Measurements from ENCODE around the gene CASP8.

CASP8 gene

GRCh38 chr2:201246280-201246679 lies 14.1 kb upstream of the CASP8 start:
- H3K4me3 ChIP-seq (ENCODE audit: low read depth, low read length): no peak overlapping the region
- no peak overlapping the region for H3K27ac ChIP-seq (ENCODE audit: low read depth, low read length)

GRCh38 chr2:201248288-201248844 lies 12.0 kb upstream of the CASP8 start:
- H3K9ac ChIP-seq (ENCODE audit: low read length): no peak overlapping the region
- no peaks in the 10 kb centered on the region for H3K4me1 ChIP-seq (ENCODE audit: control insufficient read depth, insufficient read depth, low read length)
- H3K36me3 ChIP-seq (ENCODE audit: control insufficient read depth, insufficient read depth, low read length): no peaks in the 10 kb centered on the region
- no peak overlapping the region for H3K4me3 ChIP-seq (ENCODE audit: low read depth, low read length)
- H3K9me3 ChIP-seq (ENCODE audit: control insufficient read depth, insufficient read depth, low read depth, low read length): peaks cover 7% of the 10 kb centered on the region; the same call in 1 of the 2 replicates
- no peaks in the 10 kb centered on the region for H3K27me3 ChIP-seq (ENCODE audit: control insufficient read depth, insufficient read depth, low read length)
- H3K27ac ChIP-seq (ENCODE audit: low read depth, low read length): no peak overlapping the region

More at GRCh38 chr2:201246280-201246679, 14.1 kb upstream of the CASP8 start:
- no peaks in the 10 kb centered on the region for H3K4me1 ChIP-seq (ENCODE audit: control insufficient read depth, insufficient read depth, low read length)
- peaks cover 7% of the 10 kb centered on the region; the same call in 1 of the 2 replicates for H3K9me3 ChIP-seq (ENCODE audit: control insufficient read depth, insufficient read depth, low read depth, low read length)
- no peaks in the 10 kb centered on the region for H3K36me3 ChIP-seq (ENCODE audit: control insufficient read depth, insufficient read depth, low read length)
- H3K9ac ChIP-seq (ENCODE audit: low read length): no peak overlapping the region
- no peaks in the 10 kb centered on the region for H3K27me3 ChIP-seq (ENCODE audit: control insufficient read depth, insufficient read depth, low read length)

GRCh38 chr2:201249889-201250288 lies 10.4 kb upstream of the CASP8 start:
- no peak overlapping the region for H3K9ac ChIP-seq (ENCODE audit: low read length)
- peaks cover 10% of the 10 kb centered on the region for H3K4me1 ChIP-seq (ENCODE audit: control insufficient read depth, insufficient read depth, low read length)
- H3K4me3 ChIP-seq (ENCODE audit: low read depth, low read length): no peak overlapping the region
- no peak overlapping the region for H3K27ac ChIP-seq (ENCODE audit: low read depth, low read length)
- H3K9me3 ChIP-seq (ENCODE audit: control insufficient read depth, insufficient read depth, low read depth, low read length): peaks cover 7% of the 10 kb centered on the region; the same call in 1 of the 2 replicates
- no peaks in the 10 kb centered on the region for H3K36me3 ChIP-seq (ENCODE audit: control insufficient read depth, insufficient read depth, low read length)
- no peaks in the 10 kb centered on the region for H3K27me3 ChIP-seq (ENCODE audit: control insufficient read depth, insufficient read depth, low read length)

DNA sequence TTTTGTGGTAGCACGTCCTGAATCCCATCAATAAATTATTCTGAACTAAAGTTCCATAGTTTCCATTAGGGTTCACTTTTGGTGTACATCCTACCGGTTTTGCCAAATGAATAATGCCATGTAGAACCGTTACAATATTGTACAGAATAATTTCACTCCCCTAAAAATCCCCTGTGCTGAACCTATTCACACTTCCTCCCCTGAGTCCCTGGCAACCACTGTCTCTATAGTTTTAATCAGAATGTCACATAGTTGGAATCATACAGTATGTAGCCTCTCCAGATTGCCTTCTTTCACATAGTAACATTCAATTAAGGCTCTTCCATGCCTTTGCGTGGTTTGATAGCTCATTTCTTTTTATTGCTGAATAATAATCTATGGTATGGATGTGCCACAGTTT lies 9.6 kb upstream of the CASP8 start:
- Histone ChIP-seq H3K4me1 (ENCODE audit: control insufficient read depth, insufficient read depth, low read length) (peaks cover 10% of the 10 kb centered on the region), H3K4me3 (ENCODE audit: low read depth, low read length) (no peak overlapping the region), H3K27ac (ENCODE audit: low read depth, low read length) (no peak overlapping the region), H3K36me3 (ENCODE audit: control insufficient read depth, insufficient read depth, low read length) (no peaks in the 10 kb centered on the region), H3K27me3 (ENCODE audit: control insufficient read depth, insufficient read depth, low read length) (no peaks in the 10 kb centered on the region), H3K9me3 (ENCODE audit: control insufficient read depth, insufficient read depth, low read depth, low read length) (peaks cover 7% of the 10 kb centered on the region; the same call in 1 of the 2 replicates), H3K9ac (ENCODE audit: low read length) (no peak overlapping the region)

DNA sequence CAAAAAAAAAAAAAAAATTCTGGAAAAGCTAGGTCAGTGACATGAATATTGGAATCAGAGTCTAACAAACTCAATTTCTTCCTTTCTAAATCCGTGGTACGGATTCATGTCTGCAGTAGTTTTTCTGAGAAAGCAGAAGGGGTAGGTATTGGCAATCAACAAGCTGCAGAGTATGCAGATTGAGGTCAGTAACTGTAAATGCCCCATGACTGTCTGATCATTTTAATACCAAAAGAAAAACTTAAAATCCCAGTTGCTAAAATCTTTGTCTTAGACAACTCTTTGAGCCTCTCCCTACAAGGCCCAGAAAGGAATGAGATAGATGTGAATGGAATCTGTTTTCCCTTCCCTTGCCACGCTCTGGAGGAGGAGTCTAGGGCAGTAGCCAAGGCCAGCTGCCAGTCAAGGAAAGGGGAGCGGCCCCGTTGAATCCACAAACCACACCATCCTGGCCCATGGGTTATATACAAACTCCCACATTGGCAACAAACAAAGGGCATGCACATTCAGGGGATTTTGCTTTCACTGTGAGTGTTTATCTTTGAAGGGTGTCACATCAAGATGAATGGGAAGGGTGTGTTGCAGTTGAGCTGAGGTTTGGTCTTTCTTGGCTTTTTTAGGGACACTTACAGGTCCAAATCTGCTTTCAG lies 6.1 kb upstream of the CASP8 start:
- peaks cover 30% of the 10 kb centered on the region for H3K4me1 ChIP-seq (ENCODE audit: control insufficient read depth, insufficient read depth, low read length)
- H3K4me3 ChIP-seq (ENCODE audit: low read depth, low read length): no peak overlapping the region
- no peaks in the 10 kb centered on the region for H3K36me3 ChIP-seq (ENCODE audit: control insufficient read depth, insufficient read depth, low read length)
- no peak overlapping the region for H3K9ac ChIP-seq (ENCODE audit: low read length)
- H3K27ac ChIP-seq (ENCODE audit: low read depth, low read length): peak overlapping the region; percentile 4; the same call in 1 of the 2 replicates
- no peaks in the 10 kb centered on the region for H3K27me3 ChIP-seq (ENCODE audit: control insufficient read depth, insufficient read depth, low read length)
- peaks cover 7% of the 10 kb centered on the region; the same call in 1 of the 2 replicates for H3K9me3 ChIP-seq (ENCODE audit: control insufficient read depth, insufficient read depth, low read depth, low read length)

DNA sequence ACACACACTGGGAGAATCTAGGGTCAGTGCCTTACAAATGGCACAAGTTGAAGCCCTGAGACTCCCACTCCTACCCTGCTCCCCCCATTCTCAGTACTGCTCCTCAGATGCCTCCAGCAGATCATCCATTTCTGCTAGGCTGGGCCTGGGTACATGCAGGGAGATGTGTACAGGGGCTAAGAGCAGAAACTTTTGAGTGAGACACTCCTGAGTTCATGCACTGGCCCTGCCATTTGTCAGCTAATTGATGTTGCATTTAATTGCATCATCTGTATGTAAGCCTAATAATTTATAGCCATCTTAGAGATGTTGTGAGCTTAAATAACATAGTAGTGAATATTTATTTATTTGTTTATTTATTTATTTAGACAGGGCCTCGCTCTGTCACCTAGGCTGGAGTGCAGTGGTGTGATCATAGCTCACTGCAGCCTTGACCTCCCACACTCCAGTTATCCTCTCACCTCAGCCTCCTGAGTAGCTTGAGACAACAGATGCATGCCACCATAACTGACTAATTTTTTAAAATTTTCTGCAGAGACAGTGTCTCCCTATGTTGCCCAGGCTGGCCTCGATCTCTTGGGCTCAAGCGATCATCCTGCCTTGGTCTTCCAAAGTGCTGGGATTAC lies 4.8 kb upstream of the CASP8 start:
- Histone ChIP-seq H3K27me3 (ENCODE audit: control insufficient read depth, insufficient read depth, low read length) (no peaks in the 10 kb centered on the region), H3K4me3 (ENCODE audit: low read depth, low read length) (no peak overlapping the region), H3K36me3 (ENCODE audit: control insufficient read depth, insufficient read depth, low read length) (no peaks in the 10 kb centered on the region), H3K9ac (ENCODE audit: low read length) (no peak overlapping the region), H3K9me3 (ENCODE audit: control insufficient read depth, insufficient read depth, low read depth, low read length) (0 out of 2 replicates have a peak, but pooled peaks cover under 1% of the 10 kb centered on the region), H3K4me1 (ENCODE audit: control insufficient read depth, insufficient read depth, low read length) (peaks cover 39% of the 10 kb centered on the region), H3K27ac (ENCODE audit: low read depth, low read length) (no peak overlapping the region)

GRCh38 chr2:201256082-201256481 lies 4.3 kb upstream of the CASP8 start:
- H3K9ac ChIP-seq (ENCODE audit: low read length): no peak overlapping the region
- H3K27ac ChIP-seq (ENCODE audit: low read depth, low read length): no peak overlapping the region
- no peak overlapping the region for H3K4me3 ChIP-seq (ENCODE audit: low read depth, low read length)
- H3K36me3 ChIP-seq (ENCODE audit: control insufficient read depth, insufficient read depth, low read length): no peaks in the 10 kb centered on the region
- H3K9me3 ChIP-seq (ENCODE audit: control insufficient read depth, insufficient read depth, low read depth, low read length): no peaks in the 10 kb centered on the region
- peaks cover 40% of the 10 kb centered on the region for H3K4me1 ChIP-seq (ENCODE audit: control insufficient read depth, insufficient read depth, low read length)
- no peaks in the 10 kb centered on the region for H3K27me3 ChIP-seq (ENCODE audit: control insufficient read depth, insufficient read depth, low read length)

DNA sequence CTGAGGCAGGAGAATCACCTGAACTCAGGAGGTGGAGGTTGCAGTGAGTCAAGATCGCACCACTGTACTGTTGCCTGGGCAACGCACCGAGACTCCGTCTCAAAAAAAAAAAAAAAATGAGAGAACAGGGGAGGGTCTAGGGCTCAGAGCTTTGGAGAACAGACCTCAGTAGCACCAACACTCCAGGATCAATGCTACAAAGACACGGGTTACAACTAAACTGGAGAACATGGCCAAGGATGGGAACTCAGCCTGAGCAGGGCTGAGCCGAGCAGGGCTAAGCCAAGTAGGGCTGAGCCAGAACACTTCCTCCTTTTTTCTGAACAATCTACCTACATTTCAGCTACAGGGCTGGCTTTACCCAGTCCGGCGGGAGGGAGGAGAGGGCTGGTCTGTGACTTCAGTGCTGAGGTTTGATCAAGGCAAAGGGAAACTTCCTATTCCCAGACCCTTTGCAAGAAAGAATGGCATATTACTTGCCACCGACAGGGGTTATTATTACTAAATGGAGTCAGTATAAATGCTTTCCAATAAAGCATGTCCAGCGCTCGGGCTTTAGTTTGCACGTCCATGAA lies 2.9 kb upstream of the CASP8 start:
- peak overlapping the region; percentile 77; the same call in 1 of the 2 replicates for H3K27ac ChIP-seq (ENCODE audit: low read depth, low read length)
- peak overlapping the region; percentile 47; the same call in 1 of the 2 replicates for H3K4me3 ChIP-seq (ENCODE audit: low read depth, low read length)
- H3K9me3 ChIP-seq (ENCODE audit: control insufficient read depth, insufficient read depth, low read depth, low read length): no peaks in the 10 kb centered on the region
- no peaks in the 10 kb centered on the region for H3K36me3 ChIP-seq (ENCODE audit: control insufficient read depth, insufficient read depth, low read length)
- H3K4me1 ChIP-seq (ENCODE audit: control insufficient read depth, insufficient read depth, low read length): peaks cover 40% of the 10 kb centered on the region
- no peaks in the 10 kb centered on the region for H3K27me3 ChIP-seq (ENCODE audit: control insufficient read depth, insufficient read depth, low read length)
- H3K9ac ChIP-seq (ENCODE audit: low read length): peak overlapping the region; percentile 78

- no peaks in the 10 kb centered on the region for H3K36me3 ChIP-seq (ENCODE audit: control insufficient read depth, insufficient read depth, low read length)
- H3K27ac ChIP-seq (ENCODE audit: low read depth, low read length): peak overlapping the region; percentile 77; the same call in 1 of the 2 replicates
- H3K27me3 ChIP-seq (ENCODE audit: control insufficient read depth, insufficient read depth, low read length): no peaks in the 10 kb centered on the region
- H3K9me3 ChIP-seq (ENCODE audit: control insufficient read depth, insufficient read depth, low read depth, low read length): no peaks in the 10 kb centered on the region
- H3K4me1 ChIP-seq (ENCODE audit: control insufficient read depth, insufficient read depth, low read length): peaks cover 40% of the 10 kb centered on the region
- peak overlapping the region; percentile 47 for H3K4me3 ChIP-seq (ENCODE audit: low read depth, low read length)
- peak overlapping the region; percentile 78 for H3K9ac ChIP-seq (ENCODE audit: low read length)
Measured at GRCh38 chr2:201257956-201258665, 2.2 kb upstream of the CASP8 start.

- H3K4me3 ChIP-seq (ENCODE audit: low read depth, low read length): peak overlapping the region; percentile 47
- H3K9ac ChIP-seq (ENCODE audit: low read length): peak overlapping the region; percentile 78
- peaks cover 40% of the 10 kb centered on the region for H3K4me1 ChIP-seq (ENCODE audit: control insufficient read depth, insufficient read depth, low read length)
- no peaks in the 10 kb centered on the region for H3K9me3 ChIP-seq (ENCODE audit: control insufficient read depth, insufficient read depth, low read depth, low read length)
- peak overlapping the region; percentile 77; the same call in 1 of the 2 replicates for H3K27ac ChIP-seq (ENCODE audit: low read depth, low read length)
- no peaks in the 10 kb centered on the region for H3K36me3 ChIP-seq (ENCODE audit: control insufficient read depth, insufficient read depth, low read length)
- no peaks in the 10 kb centered on the region for H3K27me3 ChIP-seq (ENCODE audit: control insufficient read depth, insufficient read depth, low read length)
Measured at GRCh38 chr2:201258666-201259615, 1.4 kb upstream of the CASP8 start.
